NCI-H774 (cell line): ENCODE measurements around the gene ADGRD2.

Experiments used
- DNase-seq: peaks from one replicate; lab custom pipeline; 2025; lab: John Stamatoyannopoulos, UW

Gene ADGRD2

DNA sequence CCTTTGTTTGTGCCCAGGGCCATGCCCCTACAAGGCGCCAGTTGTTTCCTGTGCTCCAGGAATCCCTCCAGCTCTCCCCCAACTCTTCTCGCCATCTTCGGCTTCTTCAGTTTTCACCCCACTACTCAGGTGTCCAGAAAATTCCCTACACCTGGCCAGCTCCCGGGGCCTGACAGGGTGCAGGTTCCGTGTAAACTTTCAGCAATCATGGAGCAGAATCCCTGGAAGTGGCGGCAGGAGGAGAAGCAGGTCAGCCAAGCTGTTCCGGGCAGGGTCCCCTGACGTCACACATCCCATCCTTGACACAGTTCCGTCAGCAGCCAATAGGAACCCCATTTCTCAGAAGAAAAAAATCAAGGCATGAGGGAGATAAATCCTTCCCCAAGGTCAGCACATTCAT is 12.2 kb upstream of the ADGRD2 start:
- no peak for DNase-seq

- no peak for DNase-seq
Observed at GRCh38 chr9:124439086-124439485, 11.2 kb upstream of the ADGRD2 start.

DNA sequence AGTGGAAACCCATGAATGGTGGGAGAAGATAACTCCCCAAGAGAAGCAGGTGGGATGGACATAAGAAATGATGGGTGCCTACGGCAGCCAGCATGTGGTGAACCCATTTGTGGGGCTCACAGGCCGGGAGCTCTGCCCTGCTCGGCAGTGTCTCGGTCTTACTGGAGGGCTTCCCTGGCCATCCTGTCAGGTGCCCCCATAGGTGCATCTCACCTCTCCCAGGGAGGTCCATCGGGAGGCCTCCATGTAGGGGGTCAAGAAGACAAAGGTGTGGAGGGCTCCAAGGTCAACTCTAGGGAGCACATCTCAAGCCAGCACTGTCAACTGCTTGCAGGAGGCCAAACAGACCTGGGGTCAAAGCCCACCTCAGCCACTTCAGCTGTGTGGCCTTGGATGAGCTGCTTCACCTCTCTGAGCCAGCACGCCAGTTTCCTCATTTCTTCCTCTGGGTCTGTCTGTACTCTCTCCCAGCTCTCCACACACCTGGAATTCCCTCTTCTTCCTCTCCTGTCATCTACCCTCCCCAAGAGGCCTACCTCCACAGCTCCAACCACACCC is 10.5 kb upstream of the ADGRD2 start:
- DNase-seq = no peak

GRCh38 chr9:124440786-124441185 is 9.5 kb upstream of the ADGRD2 start:
- no peak for DNase-seq

GRCh38 chr9:124441291-124441690 is 9.0 kb upstream of the ADGRD2 start:
- no peak for DNase-seq

GRCh38 chr9:124442379-124442778 is 7.9 kb upstream of the ADGRD2 start:
- no peak for DNase-seq

GRCh38 chr9:124442826-124443225 is 7.4 kb upstream of the ADGRD2 start:
- no peak for DNase-seq

- no peak for DNase-seq
Observed at GRCh38 chr9:124443625-124444024, 6.6 kb upstream of the ADGRD2 start.

- DNase-seq = no peak
Observed at GRCh38 chr9:124444166-124444565, 6.1 kb upstream of the ADGRD2 start.

- no peak for DNase-seq
Observed at GRCh38 chr9:124447297-124447661, 3.0 kb upstream of the ADGRD2 start.

GRCh38 chr9:124448019-124448418 is 2.2 kb upstream of the ADGRD2 start:
- no peak for DNase-seq

GRCh38 chr9:124449381-124450151 is 685 bp upstream of the ADGRD2 start:
- no peak for DNase-seq

DNA sequence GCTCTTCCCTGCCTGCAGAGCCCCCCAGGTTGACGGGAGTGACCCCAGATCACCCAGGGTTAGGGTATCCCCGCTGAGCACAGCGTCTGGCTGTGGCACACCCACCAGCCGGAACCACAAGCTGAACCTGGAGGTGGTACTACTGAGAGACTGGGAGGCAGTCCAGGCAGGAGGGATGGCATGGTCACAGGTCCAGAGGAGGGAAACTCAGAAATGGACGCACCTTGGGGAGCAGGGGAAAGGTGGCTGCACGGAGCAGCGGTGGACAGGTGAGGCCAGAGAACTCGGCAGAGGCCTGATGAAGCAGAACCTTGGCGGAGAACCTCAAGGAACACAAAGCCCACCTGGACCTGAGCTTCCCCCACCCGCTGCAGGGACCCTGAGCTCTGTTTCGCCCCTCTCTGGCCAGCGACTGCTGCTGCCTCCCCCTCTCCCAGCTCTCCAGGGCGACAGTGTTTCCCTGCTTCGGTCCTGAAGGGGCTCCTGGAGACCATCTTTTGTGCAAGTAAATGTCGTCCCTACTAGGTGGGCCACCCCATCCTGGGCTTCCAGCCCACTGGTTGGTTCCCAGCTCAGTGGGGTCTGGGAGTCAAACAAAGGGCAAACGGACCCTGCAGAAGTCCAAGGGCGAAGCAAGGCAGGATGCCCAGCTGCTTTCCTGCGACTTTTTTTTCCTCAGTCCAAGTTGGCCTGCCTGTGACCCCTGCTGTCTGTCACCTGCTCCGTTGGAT is 845 bp downstream of the ADGRD2 start:
- DNase-seq = no peak

- DNase-seq = no peak
Observed at GRCh38 chr9:124452326-124452725, 2.1 kb downstream of the ADGRD2 start.

GRCh38 chr9:124452841-124453585 is 2.8 kb downstream of the ADGRD2 start:
- no peak for DNase-seq

- no peak for DNase-seq
Observed at GRCh38 chr9:124453586-124454191, 3.4 kb downstream of the ADGRD2 start.

DNA sequence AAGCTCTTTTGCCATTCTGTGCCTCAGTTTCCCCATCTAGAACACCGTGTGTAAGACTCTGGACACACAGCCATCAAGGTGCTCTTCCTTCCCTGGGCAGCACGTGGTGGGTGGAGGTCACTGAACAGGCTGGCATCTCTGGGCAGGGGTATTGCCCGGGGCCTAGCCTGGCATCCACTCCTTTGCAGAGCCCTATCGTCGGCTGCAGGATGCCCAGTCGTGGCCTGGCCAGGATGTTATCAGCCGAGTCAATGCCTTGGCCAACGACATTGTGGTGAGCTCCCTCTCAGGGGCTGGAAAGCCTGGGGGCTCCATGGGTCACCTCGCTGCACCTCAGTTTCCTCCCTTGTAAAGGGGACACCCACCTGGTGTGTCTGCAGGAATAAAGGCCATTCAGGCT is 4.0 kb downstream of the ADGRD2 start:
- no peak for DNase-seq

DNA sequence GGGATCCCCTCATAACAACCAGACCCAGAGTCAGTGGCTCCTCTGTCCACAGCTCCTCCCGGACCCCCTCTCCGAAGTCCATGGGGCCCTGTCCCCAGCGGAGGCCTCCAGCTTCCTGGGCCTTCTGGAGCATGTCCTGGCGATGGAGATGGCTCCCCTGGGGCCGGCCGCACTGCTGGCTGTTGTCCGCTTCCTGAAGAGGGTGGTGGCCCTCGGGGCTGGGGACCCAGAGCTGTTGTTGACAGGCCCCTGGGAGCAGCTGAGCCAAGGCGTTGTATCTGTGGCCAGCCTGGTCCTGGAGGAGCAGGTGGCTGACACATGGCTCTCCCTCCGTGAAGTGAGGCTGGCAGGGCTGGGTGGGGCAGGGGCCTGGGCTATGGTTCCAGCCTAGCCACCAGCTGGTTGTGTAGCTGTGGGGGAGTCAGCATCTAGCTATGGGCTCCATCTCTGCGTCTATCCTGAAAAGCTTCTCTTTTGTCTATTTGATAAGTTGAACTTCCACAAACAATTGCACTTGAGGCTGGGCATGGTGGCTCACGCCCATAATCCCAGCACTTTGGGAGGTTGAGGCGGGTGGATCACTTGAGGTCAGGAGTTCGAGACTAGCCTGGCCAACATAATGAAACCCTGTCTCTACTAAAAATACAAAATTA is 4.7 kb downstream of the ADGRD2 start:
- DNase-seq = no peak

DNA sequence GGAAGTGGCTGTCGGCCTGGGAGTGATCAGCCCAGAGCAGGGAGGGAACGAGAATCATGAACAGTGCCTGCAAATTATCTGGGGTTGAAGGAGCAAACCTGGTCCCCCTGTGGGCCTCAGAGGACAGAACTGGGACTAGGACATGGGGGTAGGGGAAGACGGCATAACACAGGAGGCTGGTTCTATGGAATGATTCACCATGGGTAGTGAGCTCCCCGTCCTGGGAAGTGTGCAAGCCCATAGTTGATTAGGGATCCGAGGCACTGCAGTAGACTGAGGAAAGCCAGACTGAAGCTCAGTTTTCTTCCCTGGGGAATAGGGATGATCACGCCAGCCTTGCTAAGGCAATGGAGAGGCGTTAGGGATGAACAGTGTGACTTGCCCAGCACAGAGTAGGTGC is 5.6 kb downstream of the ADGRD2 start:
- no peak for DNase-seq

GRCh38 chr9:124456341-124457078 is 6.3 kb downstream of the ADGRD2 start:
- no peak for DNase-seq
